Body of pancreas (tissue), 4 donors: Measurements from ENCODE around the gene RASAL1.

ENCODE experiments used
- POLR2A ChIP-seq, 3 donors: fragments of 450-650 bp; IDR thresholded peaks; one replicate each; pipeline ENCODE4 v1.6.1; 2016; ENCODE audit warnings: antibody characterized with exemption in 3 of 3, mild to moderate bottlenecking in 2 of 3
- TF ChIP-seq, protein P1 (sequence below), 7 experiments: fragments of 450-650 bp in 4 of 7; fragments of 200-600 bp in 3 of 7; sonication (generic) in 3 of 7; IDR thresholded peaks; one replicate each; pipeline ENCODE4 v1.5.1; 2016 to 2019; ENCODE audit warnings: antibody characterized with exemption in 7 of 7

DNA sequence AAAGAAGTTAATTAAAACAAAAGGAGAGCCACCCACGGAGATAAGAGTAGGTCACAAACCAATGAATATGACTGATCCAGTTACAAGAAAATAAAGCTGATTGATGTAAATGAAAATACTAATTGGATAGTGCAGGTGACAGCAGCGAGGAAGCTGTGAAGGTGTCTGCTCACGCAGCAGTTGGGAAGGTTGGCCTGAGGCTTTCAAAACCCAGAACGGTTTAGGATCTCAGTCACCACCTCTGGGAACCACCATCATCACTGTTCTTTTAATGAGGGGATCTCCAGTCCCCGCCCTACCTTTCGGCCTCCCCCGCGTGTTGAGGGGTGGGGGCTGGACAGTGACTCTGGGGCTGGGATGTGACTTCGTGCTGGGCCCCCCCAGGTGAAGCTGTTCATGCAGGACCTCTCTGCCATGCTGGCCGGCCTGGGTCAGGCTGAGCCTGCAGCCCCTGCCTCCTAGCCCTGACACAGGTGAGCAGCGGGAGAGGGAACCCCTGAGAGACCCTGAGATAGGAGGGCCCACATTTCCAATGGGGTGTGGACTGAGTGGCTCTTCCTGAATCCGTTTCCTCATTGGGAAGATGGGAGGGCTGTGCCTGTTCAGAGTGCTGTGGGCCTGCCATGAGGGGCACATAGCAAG lies 21.8 kb upstream of the RASAL1 start:
- TF ChIP-seq, protein P1, sequence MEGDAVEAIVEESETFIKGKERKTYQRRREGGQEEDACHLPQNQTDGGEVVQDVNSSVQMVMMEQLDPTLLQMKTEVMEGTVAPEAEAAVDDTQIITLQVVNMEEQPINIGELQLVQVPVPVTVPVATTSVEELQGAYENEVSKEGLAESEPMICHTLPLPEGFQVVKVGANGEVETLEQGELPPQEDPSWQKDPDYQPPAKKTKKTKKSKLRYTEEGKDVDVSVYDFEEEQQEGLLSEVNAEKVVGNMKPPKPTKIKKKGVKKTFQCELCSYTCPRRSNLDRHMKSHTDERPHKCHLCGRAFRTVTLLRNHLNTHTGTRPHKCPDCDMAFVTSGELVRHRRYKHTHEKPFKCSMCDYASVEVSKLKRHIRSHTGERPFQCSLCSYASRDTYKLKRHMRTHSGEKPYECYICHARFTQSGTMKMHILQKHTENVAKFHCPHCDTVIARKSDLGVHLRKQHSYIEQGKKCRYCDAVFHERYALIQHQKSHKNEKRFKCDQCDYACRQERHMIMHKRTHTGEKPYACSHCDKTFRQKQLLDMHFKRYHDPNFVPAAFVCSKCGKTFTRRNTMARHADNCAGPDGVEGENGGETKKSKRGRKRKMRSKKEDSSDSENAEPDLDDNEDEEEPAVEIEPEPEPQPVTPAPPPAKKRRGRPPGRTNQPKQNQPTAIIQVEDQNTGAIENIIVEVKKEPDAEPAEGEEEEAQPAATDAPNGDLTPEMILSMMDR (IDR thresholded peaks at IDR 0.05), result no peak
- no peak for TF ChIP-seq POLR2A (IDR thresholded peaks at IDR 0.05)
